A549 (cell line): ENCODE results near the gene RAPH1. TPM values are rescaled to one million over a fixed set of nuclear protein-coding genes. Genes with fewer than 3 reads are reported as not detected.
A peak's percentile ranks its signal among the peaks of the same experiment; 100 is the strongest.

ENCODE experiments used
- ATAC-seq, 2 experiments: fragments of 200-7000 bp in 1 of 2; fragments of >200 bp in 1 of 2; cut with Nextera tagmentation in 1 of 2; cut with Tn5 transposase in 1 of 2; 3 replicates each; pipeline versions ENCODE4 v1.8.0 to v1.9.1; 2018 to 2020; ENCODE audit warnings: mild to moderate bottlenecking in 1 of 2, moderate library complexity in 1 of 2
- CTCF ChIA-PET: fragments of 300-600 bp; sonication (Branson Sonifier 250); formaldehyde crosslinking; extraction: SDS; loops from one replicate; lab custom pipeline; 2021; ENCODE audit warnings: antibody characterized with exemption, inconsistent platforms; lab: Yijun Ruan, JAX
- POLR2A ChIA-PET: fragments of 350-600 bp; formaldehyde crosslinking; extraction: SDS; loops from one replicate; lab custom pipeline; 2021; ENCODE audit warnings: antibody characterized with exemption, inconsistent platforms; lab: Yijun Ruan, JAX
- DNase-seq, 2 experiments: peaks; one replicate each; pipeline versions ENCODE4 v3.0.0 to v3.0.0-alpha.2; 2011 to 2016; ENCODE audit warnings: low read depth in 1 of 2, low spot score in 1 of 2
- FAIRE-seq: peaks from 2 replicates; lab custom pipeline; 2011; peaks lifted over from hg19 to GRCh38; lab: Jason Lieb, UNC
- H3K27ac ChIP-seq, 2 experiments: fragments of >200 bp; sonication (Bioruptor Twin); formaldehyde crosslinking; 3 replicates each; pipeline ENCODE4 v1.5.1; 2016 to 2017
- H3K4me1 ChIP-seq: fragments of >200 bp; sonication (Bioruptor Twin); formaldehyde crosslinking; 3 replicates; pipeline ENCODE4 v1.6.1; 2016
- H3K4me2 ChIP-seq: fragments of >200 bp; sonication (Bioruptor Twin); formaldehyde crosslinking; 3 replicates; pipeline ENCODE4 v1.6.1; 2016
- H3K4me3 ChIP-seq: fragments of >200 bp; sonication (Bioruptor Twin); formaldehyde crosslinking; 3 replicates; pipeline ENCODE4 v1.5.1; 2016
- H3K9me3 ChIP-seq: fragments of >200 bp; sonication (Bioruptor Twin); formaldehyde crosslinking; 3 replicates; pipeline ENCODE4 v1.6.1; 2016
- BHLHE40 ChIP-seq: IDR thresholded peaks from 2 replicates; pipeline ENCODE4 v1.6.1; 2012; ENCODE audit warnings: low read depth, low read length, inconsistent platforms
- CBX8 ChIP-seq: fragments of 200-600 bp; sonication (generic); IDR thresholded peaks from 2 replicates; pipeline ENCODE4 v1.6.1; 2016
- CEBPB ChIP-seq, 2 experiments: fragments of >200 bp in 1 of 2; sonication (Bioruptor Twin) in 1 of 2; formaldehyde crosslinking in 1 of 2; IDR thresholded peaks; 2 replicates each; pipeline ENCODE4 v1.6.1; 2012 to 2016
- EP300 ChIP-seq, 2 experiments: fragments of >200 bp; sonication (Bioruptor Twin); formaldehyde crosslinking; IDR thresholded peaks; 2 replicates in 1 of 2; 3 replicates in 1 of 2; pipeline ENCODE4 v1.6.1; 2016 to 2017
- GATA3 ChIP-seq: IDR thresholded peaks from 2 replicates; pipeline ENCODE4 v1.6.1; 2012; ENCODE audit warnings: borderline replicate concordance
- HEYL ChIP-seq: fragments of 250-450 bp; sonication (Bioruptor Pico); IDR thresholded peaks from 2 replicates; pipeline ENCODE4 v1.8.0; 2021; ENCODE audit warnings: mild to moderate bottlenecking, moderate library complexity
- HOXB13 ChIP-seq: fragments of 250-450 bp; sonication (Bioruptor Pico); IDR thresholded peaks from 2 replicates; pipeline ENCODE4 v1.5.0; 2020; ENCODE audit warnings: low read depth, mild to moderate bottlenecking, moderate library complexity
- MYC ChIP-seq: IDR thresholded peaks from 2 replicates; pipeline ENCODE4 v1.6.1; 2012; ENCODE audit warnings: mild to moderate bottlenecking, inconsistent platforms, low read length, improper control_type of control experiment, borderline replicate concordance
- PHF8 ChIP-seq: fragments of 200-600 bp; sonication (generic); IDR thresholded peaks from 2 replicates; pipeline ENCODE4 v1.6.1; 2016; ENCODE audit warnings: low read depth, mild to moderate bottlenecking, antibody characterized with exemption, moderate library complexity, borderline replicate concordance
- POLR2AphosphoS2 ChIP-seq: conservative IDR thresholded peaks from 2 replicates; pipeline ENCODE4 v1.6.1; 2012; ENCODE audit warnings: low read length, improper control_type of control experiment, inconsistent platforms
- RCOR1 ChIP-seq: fragments of 150-350 bp; IDR thresholded peaks from 2 replicates; pipeline ENCODE4 v1.6.1; 2014; ENCODE audit warnings: antibody characterized with exemption, low read length, low read depth
- RFX5 ChIP-seq: fragments of 450-650 bp; IDR thresholded peaks from 2 replicates; pipeline ENCODE4 v1.7.1; 2014; ENCODE audit warnings: antibody characterized with exemption, mild to moderate bottlenecking, moderate library complexity
- SMC3 ChIP-seq: fragments of >200 bp; sonication (Bioruptor Twin); formaldehyde crosslinking; IDR thresholded peaks from 3 replicates; pipeline ENCODE4 v1.6.1; 2018; ENCODE audit warnings: inconsistent platforms
- SREBF2 ChIP-seq: fragments of 450-650 bp; IDR thresholded peaks from 2 replicates; pipeline ENCODE4 v1.6.1; 2014; ENCODE audit warnings: mild to moderate bottlenecking, moderate library complexity
- TFCP2L1 ChIP-seq: fragments of 250-450 bp; sonication (Bioruptor Pico); IDR thresholded peaks from 2 replicates; pipeline ENCODE4 v1.5.0; 2021; ENCODE audit warnings: mild to moderate bottlenecking
- TP53 ChIP-seq: fragments of 250-450 bp; sonication (Bioruptor Pico); IDR thresholded peaks from 2 replicates; pipeline ENCODE4 v1.5.0; 2021; ENCODE audit warnings: mild to moderate bottlenecking, moderate library complexity
- ZFP36 ChIP-seq: fragments of 450-650 bp; IDR thresholded peaks from 2 replicates; pipeline ENCODE4 v1.6.1; 2014; ENCODE audit warnings: borderline replicate concordance; ENCODE audit not compliant: partially characterized antibody
- ZNF302 ChIP-seq: fragments of 250-450 bp; sonication (Bioruptor Pico); IDR thresholded peaks from 2 replicates; pipeline ENCODE4 v1.9.0; 2021; ENCODE audit warnings: inconsistent platforms, mild to moderate bottlenecking, moderate library complexity
- WGBS: methylation state at CpG from one replicate; pipeline ENCODE4 v1.1.6; 2017; ENCODE audit errors: missing lambda C conversion rate; 5-methylcytosine and 5-hydroxymethylcytosine counted together
- polyA plus RNA-seq, 4 experiments: library from polyadenylated mRNA; depleted of rRNA in 3 of 4; stranded (reverse); fragments of >200 nt; fragmentation: RNase III in 1 of 4; extraction: RNeasy Plus Mini Kit Qiagen cat#74134 plus additional on column Dnase treatment in 1 of 4; gene quantifications; 2 replicates in 3 of 4; 3 replicates in 1 of 4; pipeline ENCODE4 v1.2.3, GENCODE V29; 2011 to 2017
- TF ChIP-seq, protein P1 (sequence below): fragments of >200 bp; sonication (Bioruptor Twin); formaldehyde crosslinking; IDR thresholded peaks from 3 replicates; pipeline ENCODE4 v1.5.1; 2016
- TF ChIP-seq, protein P2 (sequence below): fragments of 150-350 bp; IDR thresholded peaks from 2 replicates; pipeline ENCODE4 v1.6.1; 2014; ENCODE audit warnings: low read depth, mild to moderate bottlenecking, low read length
- TF ChIP-seq, protein P3 (sequence below): fragments of 250-450 bp; sonication (Bioruptor Pico); IDR thresholded peaks from 2 replicates; pipeline ENCODE4 v1.5.0; 2020; ENCODE audit warnings: low read depth, mild to moderate bottlenecking, moderate library complexity
- TF ChIP-seq, protein P4 (sequence below): fragments of 450-650 bp; IDR thresholded peaks from 2 replicates; pipeline ENCODE4 v1.6.1; 2014; ENCODE audit warnings: antibody characterized with exemption
- TF ChIP-seq, protein P5 (sequence below): IDR thresholded peaks from 2 replicates; pipeline ENCODE4 v1.6.1; 2012

Gene RAPH1
- polyA plus RNA-seq, 2 of the 4 experiments (the other 2 are of a cell fraction), result 6.3 to 7.3 TPM

DNA sequence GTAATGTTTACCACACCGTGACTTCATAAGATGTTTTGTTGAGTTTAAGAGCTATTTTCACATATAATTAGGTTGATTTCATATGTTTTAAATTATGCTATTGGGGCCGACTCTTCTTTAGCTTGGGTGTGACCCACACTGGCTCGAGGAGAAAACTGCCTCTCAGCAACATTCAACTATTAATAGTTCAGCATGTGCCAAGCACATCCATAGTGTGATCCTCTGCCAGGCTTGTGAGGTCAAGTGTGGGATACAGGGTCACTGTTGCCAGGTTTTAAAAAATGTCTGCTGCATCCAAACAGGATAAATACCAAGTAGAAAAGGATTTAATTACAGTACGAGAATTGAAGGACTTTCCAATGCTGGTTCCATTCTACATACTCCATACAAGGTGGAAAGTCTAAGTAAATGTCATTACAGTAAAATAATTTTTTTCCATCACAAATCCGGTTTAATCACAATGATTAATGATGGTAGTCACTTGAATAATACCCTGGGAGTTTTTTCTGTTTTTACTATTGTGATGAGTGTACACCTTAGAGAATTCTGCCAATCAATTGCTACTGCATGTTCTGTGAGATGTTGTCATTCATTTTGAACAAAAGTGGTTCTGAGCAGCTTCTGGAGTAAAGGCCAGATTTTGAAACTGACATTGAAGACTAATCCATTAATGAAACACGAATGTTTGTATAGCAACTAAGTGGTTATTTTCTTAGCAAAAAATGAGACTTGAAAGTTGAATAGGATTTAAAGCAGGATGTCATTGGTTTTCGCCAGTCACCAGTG lies 122.4 kb downstream of the RAPH1 start:
- no peak for DNase-seq
- TF ChIP-seq TFCP2L1 (CRISPR knock-in tag) (no peak), SREBF2 (no peak), CEBPB (IDR thresholded peaks at IDR 0.05) (no peak), SMC3 (no peak), EP300 (IDR thresholded peaks at IDR 0.05) (no peak), RCOR1 (no peak)
- TF ChIP-seq, all 56 proteins: peak for 0
- Histone ChIP-seq H3K4me2 (no peak overlapping the region), H3K27ac (no peak overlapping the region), H3K9me3 (no peaks in the 10 kb centered on the region), H3K4me3 (no peak overlapping the region), H3K4me1 (peaks cover 20% of the 10 kb centered on the region; the same call in 1 of the 3 replicates)
- 72% methylated on average over 7 of the region's 7 CpGs for WGBS
- ChIA-PET CTCF (interaction anchor here (1.8 kb wide), 1 partner anchor 41 kb away, joined by 7 read pairs; no protein-coding TSS in a partner anchor), POLR2A (no interaction called here)
- FAIRE-seq (no peak), ATAC-seq (no peak)

DNA sequence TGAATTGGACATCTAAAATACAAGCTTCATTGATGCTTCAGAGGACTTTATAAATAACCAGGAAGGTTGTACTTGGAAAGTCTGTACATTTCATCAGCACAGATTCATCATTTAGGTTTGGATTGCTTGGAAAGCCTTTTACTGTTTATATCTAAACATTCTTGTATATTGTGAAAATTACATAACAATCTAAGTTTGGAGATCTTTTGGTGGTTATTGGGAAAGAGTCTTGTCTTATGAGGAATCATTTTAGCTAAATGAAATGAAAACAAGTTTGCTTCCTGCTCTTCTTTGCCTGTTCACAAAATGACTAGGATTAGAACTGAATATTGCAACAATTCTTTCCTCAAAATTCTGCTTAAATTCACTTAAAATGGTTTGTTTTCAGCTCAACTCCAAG lies 127.6 kb downstream of the RAPH1 start:
- Histone ChIP-seq H3K27ac (no peak overlapping the region), H3K4me1 (peaks cover 41% of the 10 kb centered on the region), H3K9me3 (no peaks in the 10 kb centered on the region), H3K4me2 (no peak overlapping the region), H3K4me3 (no peak overlapping the region)
- POLR2A ChIA-PET, result no interaction called here
- TF ChIP-seq RFX5 (no peak), BHLHE40 (no peak), HEYL (CRISPR knock-in tag) (no peak), HOXB13 (CRISPR knock-in tag) (no peak), TFCP2L1 (CRISPR knock-in tag) (no peak), CBX8 (no peak), TP53 (CRISPR knock-in tag) (no peak), POLR2AphosphoS2 (no peak), PHF8 (no peak), MYC (no peak)
- TF ChIP-seq, protein P1, sequence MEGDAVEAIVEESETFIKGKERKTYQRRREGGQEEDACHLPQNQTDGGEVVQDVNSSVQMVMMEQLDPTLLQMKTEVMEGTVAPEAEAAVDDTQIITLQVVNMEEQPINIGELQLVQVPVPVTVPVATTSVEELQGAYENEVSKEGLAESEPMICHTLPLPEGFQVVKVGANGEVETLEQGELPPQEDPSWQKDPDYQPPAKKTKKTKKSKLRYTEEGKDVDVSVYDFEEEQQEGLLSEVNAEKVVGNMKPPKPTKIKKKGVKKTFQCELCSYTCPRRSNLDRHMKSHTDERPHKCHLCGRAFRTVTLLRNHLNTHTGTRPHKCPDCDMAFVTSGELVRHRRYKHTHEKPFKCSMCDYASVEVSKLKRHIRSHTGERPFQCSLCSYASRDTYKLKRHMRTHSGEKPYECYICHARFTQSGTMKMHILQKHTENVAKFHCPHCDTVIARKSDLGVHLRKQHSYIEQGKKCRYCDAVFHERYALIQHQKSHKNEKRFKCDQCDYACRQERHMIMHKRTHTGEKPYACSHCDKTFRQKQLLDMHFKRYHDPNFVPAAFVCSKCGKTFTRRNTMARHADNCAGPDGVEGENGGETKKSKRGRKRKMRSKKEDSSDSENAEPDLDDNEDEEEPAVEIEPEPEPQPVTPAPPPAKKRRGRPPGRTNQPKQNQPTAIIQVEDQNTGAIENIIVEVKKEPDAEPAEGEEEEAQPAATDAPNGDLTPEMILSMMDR, result no peak
- TF ChIP-seq, protein P2, sequence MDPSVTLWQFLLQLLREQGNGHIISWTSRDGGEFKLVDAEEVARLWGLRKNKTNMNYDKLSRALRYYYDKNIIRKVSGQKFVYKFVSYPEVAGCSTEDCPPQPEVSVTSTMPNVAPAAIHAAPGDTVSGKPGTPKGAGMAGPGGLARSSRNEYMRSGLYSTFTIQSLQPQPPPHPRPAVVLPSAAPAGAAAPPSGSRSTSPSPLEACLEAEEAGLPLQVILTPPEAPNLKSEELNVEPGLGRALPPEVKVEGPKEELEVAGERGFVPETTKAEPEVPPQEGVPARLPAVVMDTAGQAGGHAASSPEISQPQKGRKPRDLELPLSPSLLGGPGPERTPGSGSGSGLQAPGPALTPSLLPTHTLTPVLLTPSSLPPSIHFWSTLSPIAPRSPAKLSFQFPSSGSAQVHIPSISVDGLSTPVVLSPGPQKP, result no peak
- CTCF ChIA-PET, result interaction anchor here (0.9 to 1.5 kb wide), 3 partner anchors 46 to 167 kb away, joined by 3 to 4 read pairs (median 4); no protein-coding TSS in a partner anchor
- ATAC-seq (no peak), FAIRE-seq (no peak), DNase-seq (no peak)

DNA sequence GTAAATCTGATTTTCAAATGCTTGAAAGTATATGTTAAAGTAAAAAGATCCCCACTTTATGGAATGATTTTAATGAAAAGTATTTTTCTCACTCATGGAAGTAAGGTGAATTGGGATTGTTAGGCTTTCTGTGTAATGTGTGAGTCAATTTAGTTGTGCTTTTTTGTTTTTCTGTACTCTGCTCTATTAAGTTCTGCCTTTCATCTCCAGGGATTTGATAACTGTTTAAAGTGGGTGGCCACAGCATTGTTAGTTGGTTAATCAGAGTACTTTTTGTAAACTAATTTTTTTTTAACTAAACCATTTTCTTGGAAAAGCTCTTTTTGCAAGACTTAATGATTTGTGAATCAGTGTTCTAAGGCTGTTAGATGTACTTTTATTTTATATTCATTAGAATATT lies 130.1 kb downstream of the RAPH1 start:
- ATAC-seq (no peak), FAIRE-seq (no peak), DNase-seq (no peak)
- no peak overlapping the region for H3K4me3 ChIP-seq
- peaks cover 57% of the 10 kb centered on the region for H3K4me1 ChIP-seq
- no peak for TF ChIP-seq ZNF302 (CRISPR knock-in tag)
- TF ChIP-seq, protein P3, sequence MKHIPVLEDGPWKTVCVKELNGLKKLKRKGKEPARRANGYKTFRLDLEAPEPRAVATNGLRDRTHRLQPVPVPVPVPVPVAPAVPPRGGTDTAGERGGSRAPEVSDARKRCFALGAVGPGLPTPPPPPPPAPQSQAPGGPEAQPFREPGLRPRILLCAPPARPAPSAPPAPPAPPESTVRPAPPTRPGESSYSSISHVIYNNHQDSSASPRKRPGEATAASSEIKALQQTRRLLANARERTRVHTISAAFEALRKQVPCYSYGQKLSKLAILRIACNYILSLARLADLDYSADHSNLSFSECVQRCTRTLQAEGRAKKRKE (CRISPR knock-in tag), result no peak
- TF ChIP-seq GATA3, result no peak
- TF ChIP-seq, protein P4, sequence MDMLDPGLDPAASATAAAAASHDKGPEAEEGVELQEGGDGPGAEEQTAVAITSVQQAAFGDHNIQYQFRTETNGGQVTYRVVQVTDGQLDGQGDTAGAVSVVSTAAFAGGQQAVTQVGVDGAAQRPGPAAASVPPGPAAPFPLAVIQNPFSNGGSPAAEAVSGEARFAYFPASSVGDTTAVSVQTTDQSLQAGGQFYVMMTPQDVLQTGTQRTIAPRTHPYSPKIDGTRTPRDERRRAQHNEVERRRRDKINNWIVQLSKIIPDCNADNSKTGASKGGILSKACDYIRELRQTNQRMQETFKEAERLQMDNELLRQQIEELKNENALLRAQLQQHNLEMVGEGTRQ, result no peak
- no peak for TF ChIP-seq RFX5
- no peak for TF ChIP-seq ZFP36
- TF ChIP-seq, protein P5, sequence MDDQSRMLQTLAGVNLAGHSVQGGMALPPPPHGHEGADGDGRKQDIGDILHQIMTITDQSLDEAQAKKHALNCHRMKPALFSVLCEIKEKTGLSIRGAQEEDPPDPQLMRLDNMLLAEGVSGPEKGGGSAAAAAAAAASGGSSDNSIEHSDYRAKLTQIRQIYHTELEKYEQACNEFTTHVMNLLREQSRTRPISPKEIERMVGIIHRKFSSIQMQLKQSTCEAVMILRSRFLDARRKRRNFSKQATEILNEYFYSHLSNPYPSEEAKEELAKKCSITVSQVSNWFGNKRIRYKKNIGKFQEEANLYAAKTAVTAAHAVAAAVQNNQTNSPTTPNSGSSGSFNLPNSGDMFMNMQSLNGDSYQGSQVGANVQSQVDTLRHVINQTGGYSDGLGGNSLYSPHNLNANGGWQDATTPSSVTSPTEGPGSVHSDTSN, result no peak
- no peak for TF ChIP-seq TP53 (CRISPR knock-in tag)
- TF ChIP-seq, protein P2, result no peak
- ChIA-PET POLR2A (no interaction called here), CTCF (no interaction called here)
- no peaks in the 10 kb centered on the region for H3K9me3 ChIP-seq
- H3K27ac ChIP-seq, result peak overlapping the region; percentile 74 to 80
- peak overlapping the region; percentile 39; the same call in 2 of the 3 replicates for H3K4me2 ChIP-seq
